WTC11 (cell line): ENCODE results near the gene FAM174B. TPM values are rescaled to one million over a fixed set of nuclear protein-coding genes. Genes with fewer than 3 reads are reported as not detected.

ENCODE experiments used
- ATAC-seq: fragments of 200-7000 bp; cut with Tn5 transposase; 2 replicates; pipeline ENCODE4 v1.10.0; 2021; ENCODE audit warnings: mild to moderate bottlenecking, moderate library complexity
- CTCF ChIA-PET: fragments of 300-600 bp; sonication (Branson Sonifier 250); formaldehyde crosslinking; loops from one replicate; lab custom pipeline; 2021; ENCODE audit warnings: antibody characterized with exemption; lab: Charles Lee
- POLR2A ChIA-PET: fragments of 350-600 bp; sonication (Branson Sonifier 250); formaldehyde crosslinking; loops from one replicate; lab custom pipeline; 2021; ENCODE audit warnings: antibody characterized with exemption; lab: Charles Lee
- DNase-seq: peaks from one replicate; pipeline ENCODE4 v3.0.0; 2021; ENCODE audit warnings: low spot score
- H3K27ac Mint-ChIP-seq: 2 replicates; pipeline ENCODE4 v1.8.0; 2021; ENCODE audit warnings: mixed read lengths
- H3K27me3 Mint-ChIP-seq: 2 replicates; pipeline ENCODE4 v1.8.0; 2021; ENCODE audit warnings: low read depth, mild to moderate bottlenecking, moderate library complexity, mixed read lengths
- H3K36me3 Mint-ChIP-seq: 2 replicates; pipeline ENCODE4 v1.8.0; 2021; ENCODE audit warnings: mixed read lengths
- H3K4me1 Mint-ChIP-seq: 2 replicates; pipeline ENCODE4 v1.8.0; 2022; ENCODE audit warnings: mixed read lengths
- H3K4me3 Mint-ChIP-seq: 2 replicates; pipeline ENCODE4 v1.8.0; 2021; ENCODE audit warnings: mild to moderate bottlenecking, moderate library complexity, mixed read lengths
- H3K9me3 Mint-ChIP-seq: 2 replicates; pipeline ENCODE4 v1.8.0; 2021; ENCODE audit warnings: mixed read lengths
- GRHL2 ChIP-seq: fragments of 250-450 bp; sonication (Bioruptor Pico); IDR thresholded peaks from 2 replicates; pipeline ENCODE4 v1.8.0; 2022; ENCODE audit warnings: mild to moderate bottlenecking, moderate library complexity; ENCODE audit not compliant: insufficient replicate concordance, severe bottlenecking
- JAZF1 ChIP-seq: fragments of 250-450 bp; sonication (Bioruptor Pico); IDR thresholded peaks from 2 replicates; pipeline ENCODE4 v1.9.0; 2021; ENCODE audit warnings: moderate library complexity, mild to moderate bottlenecking, inconsistent platforms
- MXD4 ChIP-seq: fragments of 250-450 bp; sonication (Bioruptor Pico); IDR thresholded peaks from 2 replicates; pipeline ENCODE4 v1.8.0; 2021; ENCODE audit warnings: mild to moderate bottlenecking, moderate library complexity, borderline replicate concordance
- NFATC4 ChIP-seq: fragments of 250-450 bp; sonication (Bioruptor Pico); IDR thresholded peaks from 2 replicates; pipeline ENCODE4 v1.9.0; 2021; ENCODE audit warnings: mild to moderate bottlenecking
- NFE2L1 ChIP-seq: sonication (generic); formaldehyde crosslinking; IDR thresholded peaks from 2 replicates; pipeline ENCODE4 v1.8.1; 2023; ENCODE audit warnings: missing genetic modification reagents
- PRRX2 ChIP-seq: fragments of 250-450 bp; sonication (Bioruptor Pico); IDR thresholded peaks from 2 replicates; pipeline ENCODE4 v1.8.0; 2021; ENCODE audit warnings: mild to moderate bottlenecking
- SP1 ChIP-seq: sonication (generic); formaldehyde crosslinking; conservative IDR thresholded peaks from 2 replicates; pipeline ENCODE4 v1.8.1; 2022; ENCODE audit warnings: missing genetic modification reagents
- ZNF219 ChIP-seq: sonication (generic); formaldehyde crosslinking; IDR thresholded peaks from 2 replicates; pipeline ENCODE4 v1.8.0; 2023; ENCODE audit warnings: missing genetic modification reagents, mild to moderate bottlenecking, borderline replicate concordance
- ZNF263 ChIP-seq: sonication (generic); formaldehyde crosslinking; IDR thresholded peaks from 2 replicates; pipeline ENCODE4 v1.8.1; 2022; ENCODE audit warnings: low read depth, mild to moderate bottlenecking, moderate library complexity, missing genetic modification reagents
- ZNF416 ChIP-seq: fragments of 250-450 bp; sonication (Bioruptor Pico); IDR thresholded peaks from 2 replicates; pipeline ENCODE4 v1.9.0; 2021; ENCODE audit warnings: mild to moderate bottlenecking, inconsistent platforms
- total RNA-seq: library from RNA; stranded (reverse); gene quantifications from 3 replicates; pipeline ENCODE4 v1.2.3, GENCODE V29; 2021
- TF ChIP-seq, protein P1 (sequence below): sonication (generic); formaldehyde crosslinking; IDR thresholded peaks from 2 replicates; pipeline ENCODE4 v1.8.0; 2023; ENCODE audit warnings: missing genetic modification reagents
- TF ChIP-seq, protein P2 (sequence below): sonication (generic); formaldehyde crosslinking; IDR thresholded peaks from 2 replicates; pipeline ENCODE4 v1.8.1; 2023; ENCODE audit warnings: mild to moderate bottlenecking, missing genetic modification reagents, moderate library complexity
- TF ChIP-seq, protein P3 (sequence below): sonication (generic); formaldehyde crosslinking; IDR thresholded peaks from 2 replicates; pipeline ENCODE4 v1.8.0; 2022; ENCODE audit warnings: mild to moderate bottlenecking, missing genetic modification reagents
- TF ChIP-seq, protein P4 (sequence below): fragments of 250-450 bp; sonication (Bioruptor Pico); conservative IDR thresholded peaks from 2 replicates; pipeline ENCODE4 v1.9.0; 2021; ENCODE audit warnings: mild to moderate bottlenecking
- TF ChIP-seq, protein P5 (sequence below): sonication (generic); formaldehyde crosslinking; IDR thresholded peaks from 2 replicates; pipeline ENCODE4 v1.8.1; 2023; ENCODE audit warnings: mild to moderate bottlenecking, missing genetic modification reagents
- TF ChIP-seq, protein P6 (sequence below): fragments of 250-450 bp; sonication (Bioruptor Pico); IDR thresholded peaks from 2 replicates; pipeline ENCODE4 v1.9.0; 2021; ENCODE audit warnings: mild to moderate bottlenecking
- TF ChIP-seq, protein P7 (sequence below): sonication (generic); formaldehyde crosslinking; IDR thresholded peaks from 2 replicates; pipeline ENCODE4 v1.8.0; 2022; ENCODE audit warnings: mild to moderate bottlenecking, missing genetic modification reagents
- TF ChIP-seq, protein P8 (sequence below): sonication (generic); formaldehyde crosslinking; conservative IDR thresholded peaks from 2 replicates; pipeline ENCODE4 v1.8.1; 2023; ENCODE audit warnings: mild to moderate bottlenecking, low read depth, missing genetic modification reagents, moderate library complexity

FAM174B gene
- total RNA-seq, 1 experiment from 2014 or later, result 22.1 TPM

DNA sequence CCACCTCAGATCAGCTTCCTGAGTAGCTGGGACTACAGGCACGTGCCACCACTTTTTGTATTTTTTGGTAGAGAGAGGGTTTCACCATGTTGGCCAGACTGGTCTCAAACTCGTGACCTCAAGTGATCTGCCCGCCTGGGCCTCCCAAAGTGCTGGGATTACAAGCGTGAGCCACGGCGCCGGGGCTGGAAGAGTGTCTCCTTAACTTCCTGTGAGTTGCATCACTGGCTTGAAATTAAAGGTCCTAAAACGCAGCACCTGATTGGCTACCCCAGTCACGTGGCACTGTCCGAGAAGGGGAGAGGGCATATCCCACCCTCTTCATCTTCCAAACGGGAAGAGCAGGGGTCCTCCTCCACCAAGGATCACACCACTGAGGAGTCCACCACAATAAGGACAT is 5.5 kb upstream of the FAM174B start:
- peaks cover 26% of the 10 kb centered on the region for H3K27me3 Mint-ChIP-seq
- ATAC-seq (no peak), DNase-seq (no peak)
- ChIA-PET POLR2A (no interaction called here), CTCF (no interaction called here)
- H3K9me3 Mint-ChIP-seq, result peaks cover 6% of the 10 kb centered on the region
- no peak overlapping the region for H3K4me3 Mint-ChIP-seq
- H3K36me3 Mint-ChIP-seq, result peaks cover 6% of the 10 kb centered on the region
- H3K4me1 Mint-ChIP-seq, result peaks cover 29% of the 10 kb centered on the region
- TF ChIP-seq, protein P1, sequence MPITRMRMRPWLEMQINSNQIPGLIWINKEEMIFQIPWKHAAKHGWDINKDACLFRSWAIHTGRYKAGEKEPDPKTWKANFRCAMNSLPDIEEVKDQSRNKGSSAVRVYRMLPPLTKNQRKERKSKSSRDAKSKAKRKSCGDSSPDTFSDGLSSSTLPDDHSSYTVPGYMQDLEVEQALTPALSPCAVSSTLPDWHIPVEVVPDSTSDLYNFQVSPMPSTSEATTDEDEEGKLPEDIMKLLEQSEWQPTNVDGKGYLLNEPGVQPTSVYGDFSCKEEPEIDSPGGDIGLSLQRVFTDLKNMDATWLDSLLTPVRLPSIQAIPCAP (CRISPR knock-in tag), result no peak
- TF ChIP-seq, protein P2, sequence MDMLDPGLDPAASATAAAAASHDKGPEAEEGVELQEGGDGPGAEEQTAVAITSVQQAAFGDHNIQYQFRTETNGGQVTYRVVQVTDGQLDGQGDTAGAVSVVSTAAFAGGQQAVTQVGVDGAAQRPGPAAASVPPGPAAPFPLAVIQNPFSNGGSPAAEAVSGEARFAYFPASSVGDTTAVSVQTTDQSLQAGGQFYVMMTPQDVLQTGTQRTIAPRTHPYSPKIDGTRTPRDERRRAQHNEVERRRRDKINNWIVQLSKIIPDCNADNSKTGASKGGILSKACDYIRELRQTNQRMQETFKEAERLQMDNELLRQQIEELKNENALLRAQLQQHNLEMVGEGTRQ, result peak; percentile 78
- TF ChIP-seq, protein P3, sequence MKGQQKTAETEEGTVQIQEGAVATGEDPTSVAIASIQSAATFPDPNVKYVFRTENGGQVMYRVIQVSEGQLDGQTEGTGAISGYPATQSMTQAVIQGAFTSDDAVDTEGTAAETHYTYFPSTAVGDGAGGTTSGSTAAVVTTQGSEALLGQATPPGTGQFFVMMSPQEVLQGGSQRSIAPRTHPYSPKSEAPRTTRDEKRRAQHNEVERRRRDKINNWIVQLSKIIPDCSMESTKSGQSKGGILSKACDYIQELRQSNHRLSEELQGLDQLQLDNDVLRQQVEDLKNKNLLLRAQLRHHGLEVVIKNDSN (CRISPR knock-in tag), result peak; percentile 62
- TF ChIP-seq, all 79 proteins: peak for 2
- no peak overlapping the region for H3K27ac Mint-ChIP-seq

DNA sequence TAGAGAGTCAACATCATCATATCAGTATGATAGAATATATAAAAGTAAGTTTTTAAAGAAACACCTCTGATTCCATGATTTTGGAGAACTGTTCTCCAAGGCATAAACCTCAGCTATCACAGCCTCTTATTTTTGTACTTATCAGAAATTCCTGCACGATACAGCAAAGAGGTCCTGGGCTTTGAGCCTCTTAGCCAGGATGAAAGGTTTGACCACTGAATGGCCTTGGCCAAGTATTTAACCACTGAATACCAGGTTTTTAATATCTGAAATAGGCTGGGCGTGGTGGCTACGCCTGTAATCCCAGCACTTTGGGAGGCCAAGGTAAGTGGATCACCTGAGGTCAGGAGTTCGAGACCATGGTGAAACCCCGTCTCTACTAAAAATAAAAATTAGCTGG is 1.9 kb upstream of the FAM174B start:
- CTCF ChIA-PET, result interaction anchor here (1.0 kb wide), 1 partner anchor 231 kb away, joined by 3 read pairs; no protein-coding TSS in a partner anchor
- ATAC-seq (no peak), DNase-seq (no peak)
- Mint-ChIP-seq H3K27ac (no peak overlapping the region), H3K4me1 (peaks cover 27% of the 10 kb centered on the region), H3K9me3 (peaks cover 6% of the 10 kb centered on the region), H3K36me3 (peaks cover 6% of the 10 kb centered on the region), H3K27me3 (peaks cover 24% of the 10 kb centered on the region), H3K4me3 (no peak overlapping the region)
- POLR2A ChIA-PET, result no interaction called here
- TF ChIP-seq NFE2L1 (CRISPR knock-in tag) (no peak), ZNF219 (no peak), GRHL2 (CRISPR knock-in tag) (no peak), MXD4 (CRISPR knock-in tag) (no peak), JAZF1 (CRISPR knock-in tag) (no peak), PRRX2 (CRISPR knock-in tag) (no peak), SP1 (no peak), NFATC4 (CRISPR knock-in tag) (no peak), ZNF263 (CRISPR knock-in tag) (no peak), ZNF416 (no peak)
- TF ChIP-seq, protein P4, sequence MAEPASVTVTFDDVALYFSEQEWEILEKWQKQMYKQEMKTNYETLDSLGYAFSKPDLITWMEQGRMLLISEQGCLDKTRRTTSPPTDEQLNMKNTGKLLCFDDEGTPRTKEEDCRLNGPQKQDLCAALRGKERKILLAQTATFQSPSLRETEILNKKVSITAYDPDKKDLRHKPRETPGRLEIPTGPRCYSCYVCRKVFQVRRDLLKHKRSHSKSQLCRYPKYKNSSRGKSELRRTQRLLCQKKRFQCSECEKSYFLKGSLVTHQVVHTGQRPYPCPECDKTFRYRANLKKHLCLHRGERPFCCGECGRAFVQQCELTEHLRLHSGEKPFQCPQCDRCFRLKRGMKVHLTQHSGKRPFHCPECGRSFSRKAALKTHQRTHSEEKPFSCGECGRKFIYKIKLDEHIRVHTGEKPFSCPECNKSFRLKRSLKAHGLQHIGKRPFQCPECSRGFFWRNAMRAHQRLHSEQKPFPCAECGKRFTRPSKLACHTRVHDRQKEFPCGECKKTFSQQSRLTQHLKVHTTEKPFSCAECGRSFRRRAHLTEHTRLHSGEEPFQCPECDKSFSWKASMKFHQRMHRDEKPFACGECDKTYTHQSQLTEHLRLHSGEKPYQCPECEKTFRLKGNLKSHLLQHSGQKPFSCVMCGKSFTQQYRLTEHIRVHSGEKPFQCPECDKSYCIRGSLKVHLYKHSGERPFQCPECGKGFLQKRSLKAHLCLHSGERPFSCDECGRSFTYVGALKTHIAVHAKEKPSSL (CRISPR knock-in tag), result no peak
- TF ChIP-seq, protein P5, sequence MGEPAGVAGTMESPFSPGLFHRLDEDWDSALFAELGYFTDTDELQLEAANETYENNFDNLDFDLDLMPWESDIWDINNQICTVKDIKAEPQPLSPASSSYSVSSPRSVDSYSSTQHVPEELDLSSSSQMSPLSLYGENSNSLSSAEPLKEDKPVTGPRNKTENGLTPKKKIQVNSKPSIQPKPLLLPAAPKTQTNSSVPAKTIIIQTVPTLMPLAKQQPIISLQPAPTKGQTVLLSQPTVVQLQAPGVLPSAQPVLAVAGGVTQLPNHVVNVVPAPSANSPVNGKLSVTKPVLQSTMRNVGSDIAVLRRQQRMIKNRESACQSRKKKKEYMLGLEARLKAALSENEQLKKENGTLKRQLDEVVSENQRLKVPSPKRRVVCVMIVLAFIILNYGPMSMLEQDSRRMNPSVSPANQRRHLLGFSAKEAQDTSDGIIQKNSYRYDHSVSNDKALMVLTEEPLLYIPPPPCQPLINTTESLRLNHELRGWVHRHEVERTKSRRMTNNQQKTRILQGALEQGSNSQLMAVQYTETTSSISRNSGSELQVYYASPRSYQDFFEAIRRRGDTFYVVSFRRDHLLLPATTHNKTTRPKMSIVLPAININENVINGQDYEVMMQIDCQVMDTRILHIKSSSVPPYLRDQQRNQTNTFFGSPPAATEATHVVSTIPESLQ, result no peak
- TF ChIP-seq, protein P2, result no peak
- TF ChIP-seq, protein P1 (CRISPR knock-in tag), result no peak
- TF ChIP-seq, protein P6, sequence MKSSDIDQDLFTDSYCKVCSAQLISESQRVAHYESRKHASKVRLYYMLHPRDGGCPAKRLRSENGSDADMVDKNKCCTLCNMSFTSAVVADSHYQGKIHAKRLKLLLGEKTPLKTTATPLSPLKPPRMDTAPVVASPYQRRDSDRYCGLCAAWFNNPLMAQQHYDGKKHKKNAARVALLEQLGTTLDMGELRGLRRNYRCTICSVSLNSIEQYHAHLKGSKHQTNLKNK (CRISPR knock-in tag), result no peak
- TF ChIP-seq, protein P7, sequence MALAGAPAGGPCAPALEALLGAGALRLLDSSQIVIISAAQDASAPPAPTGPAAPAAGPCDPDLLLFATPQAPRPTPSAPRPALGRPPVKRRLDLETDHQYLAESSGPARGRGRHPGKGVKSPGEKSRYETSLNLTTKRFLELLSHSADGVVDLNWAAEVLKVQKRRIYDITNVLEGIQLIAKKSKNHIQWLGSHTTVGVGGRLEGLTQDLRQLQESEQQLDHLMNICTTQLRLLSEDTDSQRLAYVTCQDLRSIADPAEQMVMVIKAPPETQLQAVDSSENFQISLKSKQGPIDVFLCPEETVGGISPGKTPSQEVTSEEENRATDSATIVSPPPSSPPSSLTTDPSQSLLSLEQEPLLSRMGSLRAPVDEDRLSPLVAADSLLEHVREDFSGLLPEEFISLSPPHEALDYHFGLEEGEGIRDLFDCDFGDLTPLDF (CRISPR knock-in tag), result no peak
- TF ChIP-seq, protein P8, sequence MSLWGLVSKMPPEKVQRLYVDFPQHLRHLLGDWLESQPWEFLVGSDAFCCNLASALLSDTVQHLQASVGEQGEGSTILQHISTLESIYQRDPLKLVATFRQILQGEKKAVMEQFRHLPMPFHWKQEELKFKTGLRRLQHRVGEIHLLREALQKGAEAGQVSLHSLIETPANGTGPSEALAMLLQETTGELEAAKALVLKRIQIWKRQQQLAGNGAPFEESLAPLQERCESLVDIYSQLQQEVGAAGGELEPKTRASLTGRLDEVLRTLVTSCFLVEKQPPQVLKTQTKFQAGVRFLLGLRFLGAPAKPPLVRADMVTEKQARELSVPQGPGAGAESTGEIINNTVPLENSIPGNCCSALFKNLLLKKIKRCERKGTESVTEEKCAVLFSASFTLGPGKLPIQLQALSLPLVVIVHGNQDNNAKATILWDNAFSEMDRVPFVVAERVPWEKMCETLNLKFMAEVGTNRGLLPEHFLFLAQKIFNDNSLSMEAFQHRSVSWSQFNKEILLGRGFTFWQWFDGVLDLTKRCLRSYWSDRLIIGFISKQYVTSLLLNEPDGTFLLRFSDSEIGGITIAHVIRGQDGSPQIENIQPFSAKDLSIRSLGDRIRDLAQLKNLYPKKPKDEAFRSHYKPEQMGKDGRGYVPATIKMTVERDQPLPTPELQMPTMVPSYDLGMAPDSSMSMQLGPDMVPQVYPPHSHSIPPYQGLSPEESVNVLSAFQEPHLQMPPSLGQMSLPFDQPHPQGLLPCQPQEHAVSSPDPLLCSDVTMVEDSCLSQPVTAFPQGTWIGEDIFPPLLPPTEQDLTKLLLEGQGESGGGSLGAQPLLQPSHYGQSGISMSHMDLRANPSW (CRISPR knock-in tag), result no peak
